Hepatocyte (in vitro differentiated cells): ENCODE data around the gene SUDS3.

Experiments
- CTCF ChIP-seq: fragments of 200-600 bp; sonication (generic); IDR thresholded peaks from 2 replicates; pipeline ENCODE4 v1.5.1; 2016; ENCODE audit warnings: antibody characterized with exemption, mild to moderate bottlenecking; ENCODE audit not compliant: poor library complexity
- EZH2 ChIP-seq: fragments of 200-600 bp; sonication (generic); IDR thresholded peaks from 2 replicates; pipeline ENCODE4 v1.6.1; 2016; ENCODE audit warnings: antibody characterized with exemption, mild to moderate bottlenecking, borderline replicate concordance
- EZH2phosphoT487 ChIP-seq: fragments of 200-600 bp; sonication (generic); IDR thresholded peaks from one replicate; pipeline ENCODE4 v1.6.1; 2018; ENCODE audit warnings: antibody characterized with exemption, mild to moderate bottlenecking, low read depth, moderate library complexity; ENCODE audit not compliant: unreplicated experiment, severe bottlenecking

- TF ChIP-seq CTCF (no peak), EZH2 (no peak), EZH2phosphoT487 (no peak)
Measured at GRCh38 chr12:118446247-118446646, 69.9 kb downstream of the SUDS3 start.
